ENCODE data around the gene GPR42. TPM values are rescaled to one million over a fixed set of nuclear protein-coding genes. Genes with fewer than 3 reads are reported as not detected.

GPR42 gene
- total RNA-seq, 6 experiments from 2014 or later = not detected

GRCh38 chr19:35347930-35348298, 23.0 kb upstream of the GPR42 start:
- TF ChIP-seq POLR2A (IDR thresholded peaks at IDR 0.05) = no peak
- no peak for TF ChIP-seq CTCF (IDR thresholded peaks at IDR 0.05)
- no peaks in the 10 kb centered on the region for H3K4me1 ChIP-seq
- H3K36me3 ChIP-seq = no peaks in the 10 kb centered on the region
- 67% methylated on average over 7 of the region's 7 CpGs for WGBS (ENCODE audit: insufficient coverage, low coverage, low lambda C conversion rate, missing lambda C conversion rate)
- no peak overlapping the region for H3K27ac ChIP-seq
- H3K27me3 ChIP-seq = no peaks in the 10 kb centered on the region
- no peak overlapping the region for H3K4me3 ChIP-seq
- no peak for ATAC-seq
- peak in 2 of 3 donors; percentile 22 to 25 for DNase-seq
- intact Hi-C loops (cut with DNase I) = loop anchor here in 1 of 2 donors (10.0 kb wide), 1 partner anchor 127 kb away; no protein-coding TSS in a partner anchor
- H3K9me3 ChIP-seq = no peaks in the 10 kb centered on the region

GRCh38 chr19:35348911-35349611, 21.8 kb upstream of the GPR42 start:
- ATAC-seq = no peak
- Histone ChIP-seq H3K36me3 (no peaks in the 10 kb centered on the region), H3K9me3 (no peaks in the 10 kb centered on the region), H3K4me3 (no peak overlapping the region), H3K27ac (no peak overlapping the region), H3K27me3 (no peaks in the 10 kb centered on the region), H3K4me1 (no peaks in the 10 kb centered on the region)
- TF ChIP-seq POLR2A (IDR thresholded peaks at IDR 0.05) = no peak
- TF ChIP-seq CTCF (IDR thresholded peaks at IDR 0.05) = no peak
- 76% methylated on average over 14 of the region's 18 CpGs for WGBS (ENCODE audit: insufficient coverage, low coverage, low lambda C conversion rate, missing lambda C conversion rate)
- intact Hi-C loops (cut with DNase I) = loop anchor here in 1 of 2 donors (10.0 kb wide), 1 partner anchor 126 kb away; no protein-coding TSS in a partner anchor
- DNase-seq = peak in 2 of 3 donors; percentile 39 to 40

- intact Hi-C loops (cut with DNase I) = loop anchor here in 1 of 2 donors (10.0 kb wide), 2 partner anchors 125 to 145 kb away; partner anchors contain the start of gene KRTDAP
- TF ChIP-seq CTCF (IDR thresholded peaks at IDR 0.05) (no peak), POLR2A (IDR thresholded peaks at IDR 0.05) (no peak)
- Histone ChIP-seq H3K4me3 (no peak overlapping the region), H3K9me3 (no peaks in the 10 kb centered on the region), H3K36me3 (no peaks in the 10 kb centered on the region), H3K4me1 (no peaks in the 10 kb centered on the region), H3K27ac (no peak overlapping the region), H3K27me3 (no peaks in the 10 kb centered on the region)
- ATAC-seq = no peak
- DNase-seq = peak in 2 of 3 donors; percentile 42 to 45
- WGBS (ENCODE audit: insufficient coverage, low coverage, low lambda C conversion rate, missing lambda C conversion rate) = 34% methylated on average over 3 of the region's 17 CpGs
These were observed 21.0 kb upstream of the GPR42 start for GRCh38 chr19:35349614-35350521.

- intact Hi-C loops (cut with DNase I) = loop anchor here in 1 of 2 donors (10.0 kb wide), 1 partner anchor 144 kb away; the partner anchor contains the start of gene KRTDAP
- 88% methylated on average over 3 of the region's 7 CpGs for WGBS (ENCODE audit: insufficient coverage, low coverage, low lambda C conversion rate, missing lambda C conversion rate)
These were observed 20.3 kb upstream of the GPR42 start for GRCh38 chr19:35350591-35350990.

More at GRCh38 chr19:35350591-35350990, 20.3 kb upstream of the GPR42 start:
- TF ChIP-seq CTCF (IDR thresholded peaks at IDR 0.05) (no peak), POLR2A (IDR thresholded peaks at IDR 0.05) (no peak)
- no peaks in the 10 kb centered on the region for H3K36me3 ChIP-seq
- H3K27me3 ChIP-seq = no peaks in the 10 kb centered on the region
- H3K4me3 ChIP-seq = no peak overlapping the region
- no peak overlapping the region for H3K27ac ChIP-seq
- H3K4me1 ChIP-seq = no peaks in the 10 kb centered on the region
- no peaks in the 10 kb centered on the region for H3K9me3 ChIP-seq
- DNase-seq (peak in 1 of 3 donors; percentile 42), ATAC-seq (no peak)
